Epithelial cell of esophagus (primary cell): Measurements from ENCODE around the gene PRR22.

Experiments used
- DNase-seq: peaks from one replicate; pipeline ENCODE4 v3.0.0; 2010; ENCODE audit warnings: low read depth
- H3K4me3 ChIP-seq: 2 replicates; pipeline ENCODE4 v1.5.1; 2011; ENCODE audit warnings: mild to moderate bottlenecking, low read length, control low read depth
- TF ChIP-seq, protein P1 (sequence below): IDR thresholded peaks from 2 replicates; pipeline ENCODE4 v1.5.1; 2011; ENCODE audit warnings: low read depth, mild to moderate bottlenecking, low read length, control low read depth, inconsistent platforms; ENCODE audit not compliant: insufficient read depth; ENCODE audit errors: missing control alignments

The PRR22 gene

DNA sequence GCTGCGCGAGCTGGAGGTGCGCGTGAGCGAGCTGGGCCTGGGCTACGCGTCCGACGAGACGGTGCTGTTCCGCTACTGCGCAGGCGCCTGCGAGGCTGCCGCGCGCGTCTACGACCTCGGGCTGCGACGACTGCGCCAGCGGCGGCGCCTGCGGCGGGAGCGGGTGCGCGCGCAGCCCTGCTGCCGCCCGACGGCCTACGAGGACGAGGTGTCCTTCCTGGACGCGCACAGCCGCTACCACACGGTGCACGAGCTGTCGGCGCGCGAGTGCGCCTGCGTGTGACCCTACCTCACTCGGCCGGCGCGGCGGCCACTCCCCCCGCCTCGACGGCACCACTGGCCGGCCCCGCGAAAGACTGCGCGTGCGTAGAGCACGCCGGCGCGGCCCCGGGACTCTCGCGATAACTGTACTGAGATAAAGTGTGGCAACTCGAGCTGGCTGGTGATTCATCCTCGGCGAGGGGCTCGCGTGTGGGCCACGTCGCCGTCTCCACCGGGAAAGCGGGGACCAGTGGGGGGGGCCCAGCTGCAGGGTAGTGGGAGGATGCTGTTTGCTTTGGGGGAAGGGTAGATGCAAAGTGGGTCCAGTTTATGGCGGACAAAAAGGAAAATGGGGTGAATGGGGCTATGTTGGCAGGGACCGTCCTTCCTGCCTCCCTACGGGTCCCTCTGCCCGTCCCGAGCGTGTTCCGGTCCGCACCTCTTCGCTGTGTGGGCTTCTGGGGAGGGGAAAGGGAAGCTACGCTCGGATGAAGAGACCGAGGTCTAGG is 43.5 kb upstream of the PRR22 start:
- peak overlapping the region; percentile 92 for H3K4me3 ChIP-seq
- TF ChIP-seq, protein P1, sequence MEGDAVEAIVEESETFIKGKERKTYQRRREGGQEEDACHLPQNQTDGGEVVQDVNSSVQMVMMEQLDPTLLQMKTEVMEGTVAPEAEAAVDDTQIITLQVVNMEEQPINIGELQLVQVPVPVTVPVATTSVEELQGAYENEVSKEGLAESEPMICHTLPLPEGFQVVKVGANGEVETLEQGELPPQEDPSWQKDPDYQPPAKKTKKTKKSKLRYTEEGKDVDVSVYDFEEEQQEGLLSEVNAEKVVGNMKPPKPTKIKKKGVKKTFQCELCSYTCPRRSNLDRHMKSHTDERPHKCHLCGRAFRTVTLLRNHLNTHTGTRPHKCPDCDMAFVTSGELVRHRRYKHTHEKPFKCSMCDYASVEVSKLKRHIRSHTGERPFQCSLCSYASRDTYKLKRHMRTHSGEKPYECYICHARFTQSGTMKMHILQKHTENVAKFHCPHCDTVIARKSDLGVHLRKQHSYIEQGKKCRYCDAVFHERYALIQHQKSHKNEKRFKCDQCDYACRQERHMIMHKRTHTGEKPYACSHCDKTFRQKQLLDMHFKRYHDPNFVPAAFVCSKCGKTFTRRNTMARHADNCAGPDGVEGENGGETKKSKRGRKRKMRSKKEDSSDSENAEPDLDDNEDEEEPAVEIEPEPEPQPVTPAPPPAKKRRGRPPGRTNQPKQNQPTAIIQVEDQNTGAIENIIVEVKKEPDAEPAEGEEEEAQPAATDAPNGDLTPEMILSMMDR = no peak
- DNase-seq = peak; percentile 89

DNA sequence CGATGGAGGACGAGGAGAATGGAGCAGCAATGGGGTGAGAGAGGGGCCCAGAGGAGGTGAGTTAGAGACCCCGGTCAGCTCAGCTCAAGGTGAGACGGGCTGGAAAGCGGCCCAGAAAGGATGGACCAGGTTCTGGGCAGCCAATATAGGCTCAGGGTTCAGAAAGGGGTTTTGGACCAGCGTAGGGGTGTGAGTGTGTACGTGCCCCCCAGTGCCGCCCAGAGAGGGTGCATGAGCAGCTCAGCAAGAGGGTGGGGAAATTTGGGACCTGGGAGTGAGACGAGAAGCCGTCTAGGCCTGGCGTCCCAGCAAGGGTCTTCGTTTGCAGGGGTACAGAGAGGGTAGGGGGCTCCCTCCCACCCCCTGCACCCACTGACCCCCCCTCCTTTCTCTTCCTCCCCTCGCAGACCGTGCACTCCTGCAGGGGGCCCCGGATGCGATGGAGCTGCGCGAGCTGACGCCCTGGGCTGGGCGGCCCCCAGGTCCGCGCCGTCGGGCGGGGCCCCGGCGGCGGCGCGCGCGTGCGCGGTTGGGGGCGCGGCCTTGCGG is 42.9 kb upstream of the PRR22 start:
- TF ChIP-seq, protein P1 = no peak
- H3K4me3 ChIP-seq = peak overlapping the region; percentile 40
- no peak for DNase-seq

DNA sequence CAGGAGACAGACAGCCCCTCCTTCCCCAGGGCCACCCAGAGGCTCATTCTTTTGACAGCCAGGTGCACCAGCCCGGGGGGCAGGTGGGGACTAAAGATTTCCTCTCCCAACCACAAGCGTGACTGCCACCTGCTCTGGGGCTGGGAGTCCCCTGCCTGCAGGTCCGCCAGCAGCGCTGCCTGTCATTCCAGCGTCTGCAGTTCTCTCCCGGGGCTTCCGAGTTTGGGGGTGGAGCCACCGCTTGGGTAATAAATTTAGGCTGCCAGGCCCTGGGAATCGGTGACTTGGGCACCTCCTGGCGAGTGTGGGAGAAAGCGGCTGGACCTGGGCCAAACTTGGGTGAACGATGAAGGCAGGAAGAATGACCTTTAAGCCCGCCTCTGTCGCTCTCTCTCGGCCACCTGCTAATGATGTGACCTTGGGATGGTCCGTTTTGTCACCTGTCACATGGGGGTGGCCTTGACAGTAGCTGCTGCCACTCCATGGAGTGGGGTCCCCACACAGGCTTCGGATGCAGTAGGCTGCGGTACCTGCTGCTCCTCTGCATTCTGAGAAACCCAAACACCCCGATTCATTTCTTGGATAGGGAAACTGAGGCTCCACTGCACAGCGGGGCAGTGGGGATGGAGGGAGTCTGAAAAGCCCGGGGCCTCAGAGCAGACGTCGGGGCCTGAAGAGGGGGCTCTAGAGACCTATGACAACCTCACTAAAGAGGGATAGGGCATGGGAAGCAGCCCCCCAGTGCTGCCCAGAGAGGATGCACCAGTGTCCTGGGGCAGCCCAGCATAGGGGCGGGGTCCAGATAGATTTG is 42.2 kb upstream of the PRR22 start:
- peak; percentile 45 for DNase-seq
- TF ChIP-seq, protein P1 = peak; percentile 46
- H3K4me3 ChIP-seq = peak overlapping the region; percentile 40

DNA sequence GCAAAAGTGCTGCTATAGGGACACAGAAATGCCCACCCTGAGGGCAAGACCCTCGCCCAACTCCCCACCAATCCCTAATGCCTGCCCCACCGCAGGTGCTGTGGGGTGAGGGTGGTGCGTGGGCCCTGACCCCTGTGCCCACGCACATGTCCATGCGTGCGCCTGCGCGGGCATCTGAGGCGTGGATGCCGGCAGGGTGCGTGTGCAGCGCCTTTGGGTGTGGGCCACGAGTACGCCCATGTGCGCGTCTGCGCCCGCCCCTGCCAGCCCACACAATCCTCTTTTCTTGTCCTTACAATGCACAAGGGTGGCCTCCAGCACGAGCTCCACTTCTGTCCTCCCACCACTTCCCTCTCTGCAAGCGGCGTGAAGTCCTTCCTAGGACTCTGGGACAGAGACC is 40.6 kb upstream of the PRR22 start:
- no peak for DNase-seq
- no peak overlapping the region for H3K4me3 ChIP-seq
- TF ChIP-seq, protein P1 = no peak

DNA sequence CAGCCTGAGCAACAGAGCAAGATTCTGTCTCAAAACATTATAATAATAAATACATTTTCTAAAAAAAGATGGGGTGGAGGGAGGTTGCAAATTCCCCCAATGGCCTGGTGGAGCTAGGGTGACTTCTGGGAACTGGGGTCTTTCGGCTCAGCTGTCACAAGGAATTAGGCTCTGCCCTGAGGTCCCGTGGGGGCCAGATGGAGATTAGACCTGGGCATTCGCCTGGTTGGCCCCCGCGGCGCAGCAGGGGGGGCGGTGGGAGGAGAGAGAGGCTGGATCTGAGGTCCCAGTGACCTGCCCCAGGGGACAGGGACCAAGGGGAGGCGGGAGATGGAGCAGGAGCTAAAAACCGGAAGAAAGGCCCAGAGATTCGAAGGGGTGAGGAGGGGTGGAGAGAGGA is 40.2 kb upstream of the PRR22 start:
- no peak for DNase-seq
- TF ChIP-seq, protein P1 = no peak
- H3K4me3 ChIP-seq = no peak overlapping the region

DNA sequence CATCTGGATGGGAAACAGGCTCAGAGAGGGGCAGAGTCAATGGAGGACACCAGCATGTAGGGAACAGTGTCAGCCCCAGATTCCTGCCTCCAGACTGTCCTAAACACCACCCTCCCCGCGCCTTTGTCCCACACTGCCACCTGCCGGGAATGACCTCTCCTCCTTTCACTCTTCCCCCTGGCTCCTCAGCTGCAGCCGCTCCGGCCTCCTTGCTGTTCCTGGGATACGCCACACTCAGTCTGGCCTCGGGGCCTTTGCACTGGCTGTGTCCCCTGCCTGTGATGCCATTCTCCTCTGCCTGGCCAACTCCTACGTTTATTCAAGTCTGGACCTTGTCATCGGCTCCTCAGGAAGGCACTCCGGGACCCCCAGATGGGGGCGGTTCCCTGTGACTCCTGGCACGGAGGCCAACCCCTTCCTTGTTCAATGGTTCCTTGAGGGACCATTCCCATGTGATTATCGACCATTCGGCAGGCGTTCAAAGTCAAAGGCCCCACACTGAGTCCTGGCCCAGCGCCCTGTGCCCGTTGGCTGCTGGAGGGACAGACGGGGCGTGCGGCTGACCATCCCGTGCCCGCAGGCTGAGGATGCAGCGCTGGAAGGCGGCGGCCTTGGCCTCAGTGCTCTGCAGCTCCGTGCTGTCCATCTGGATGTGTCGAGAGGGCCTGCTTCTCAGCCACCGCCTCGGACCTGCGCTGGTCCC is 39.2 kb upstream of the PRR22 start:
- peak; percentile 34 for DNase-seq
- H3K4me3 ChIP-seq = no peak overlapping the region
- TF ChIP-seq, protein P1 = peak; percentile 25
